GM19240 (cell line): ENCODE measurements around the gene FAM107B.
"Not testable (repeated sequence)": the region's sequence is repeated elsewhere in the genome, so short reads cannot be mapped to it uniquely, and the experiment has no call there.

Experiments
- DNase-seq: peaks from one replicate; pipeline ENCODE4 v3.0.0; 2011; ENCODE audit warnings: low spot score; ENCODE audit not compliant: insufficient read length

The FAM107B gene

GRCh38 chr10:14635043-14635710, 139.5 kb downstream of the FAM107B start:
- no peak for DNase-seq

GRCh38 chr10:14634572-14634971, 140.1 kb downstream of the FAM107B start:
- not testable (repeated sequence) for DNase-seq

- no peak for DNase-seq
Observed at GRCh38 chr10:14625765-14626525, 148.8 kb downstream of the FAM107B start.

GRCh38 chr10:14625192-14625631, 149.5 kb downstream of the FAM107B start:
- DNase-seq = no peak

GRCh38 chr10:14624600-14624999, 150.1 kb downstream of the FAM107B start:
- no peak for DNase-seq

- DNase-seq = no peak
Observed at GRCh38 chr10:14623931-14624330, 150.8 kb downstream of the FAM107B start.

GRCh38 chr10:14621037-14621436, 153.7 kb downstream of the FAM107B start:
- DNase-seq = no peak

GRCh38 chr10:14618674-14619073, 156.0 kb downstream of the FAM107B start:
- DNase-seq = no peak

GRCh38 chr10:14617852-14618251, 156.8 kb downstream of the FAM107B start:
- DNase-seq = no peak

GRCh38 chr10:14616955-14617730, 157.6 kb downstream of the FAM107B start:
- no peak for DNase-seq

- no peak for DNase-seq
Observed at GRCh38 chr10:14616465-14616864, 158.2 kb downstream of the FAM107B start.

- no peak for DNase-seq
Observed at GRCh38 chr10:14613588-14613920, 161.1 kb downstream of the FAM107B start.

- no peak for DNase-seq
Observed at GRCh38 chr10:14612873-14613587, 161.7 kb downstream of the FAM107B start.

GRCh38 chr10:14611968-14612693, 162.6 kb downstream of the FAM107B start:
- no peak for DNase-seq

GRCh38 chr10:14609178-14609577, 165.5 kb downstream of the FAM107B start:
- DNase-seq = no peak

- DNase-seq = no peak
Observed at GRCh38 chr10:14608381-14609001, 166.2 kb downstream of the FAM107B start.

- DNase-seq = no peak
Observed at GRCh38 chr10:14606633-14607032, 168.1 kb downstream of the FAM107B start.

GRCh38 chr10:14605231-14605925, 169.3 kb downstream of the FAM107B start:
- no peak for DNase-seq

- no peak for DNase-seq
Observed at GRCh38 chr10:14604181-14605142, 170.2 kb downstream of the FAM107B start.
